Prostate gland (tissue), 2 donors: ENCODE data around the gene ALDH8A1. TPM values are rescaled to one million over a fixed set of nuclear protein-coding genes. Genes with fewer than 3 reads are reported as not detected.

ENCODE experiments used
- DNase-seq: peaks from one replicate; pipeline ENCODE4 v3.0.0-alpha.2; 2019; ENCODE audit warnings: low spot score
- H3K27ac ChIP-seq, 2 donors: fragments of 200-600 bp; sonication (generic); 2 replicates each; pipeline ENCODE4 v1.5.1; 2017 to 2019
- H3K27me3 ChIP-seq: fragments of 200-600 bp; sonication (generic); replicated peaks from 2 replicates; pipeline ENCODE4 v1.5.1; 2019; ENCODE audit not compliant: insufficient read depth
- H3K36me3 ChIP-seq, 2 donors: fragments of 200-600 bp; sonication (generic); 1 replicate in 1 of 2; 2 replicates in 1 of 2; pipeline versions ENCODE4 v1.5.1 to v1.8.1; 2017 to 2019
- H3K4me1 ChIP-seq: fragments of 200-600 bp; sonication (generic); replicated peaks from 2 replicates; pipeline ENCODE4 v1.5.1; 2019
- H3K4me3 ChIP-seq, 2 donors: fragments of 200-600 bp; sonication (generic); 2 replicates each; pipeline ENCODE4 v1.5.1; 2017 to 2019
- H3K9me3 ChIP-seq: fragments of 200-600 bp; sonication (generic); 2 replicates; pipeline ENCODE4 v1.5.1; 2017
- CTCF ChIP-seq, 4 experiments: fragments of 200-600 bp in 2 of 4; fragments of 450-650 bp in 2 of 4; sonication (generic) in 2 of 4; IDR thresholded peaks; 1 replicate in 3 of 4; 2 replicates in 1 of 4; pipeline ENCODE4 v1.5.1; 2016 to 2019; ENCODE audit warnings: antibody characterized with exemption in 4 of 4, mild to moderate bottlenecking in 2 of 4, moderate library complexity in 2 of 4
- POLR2A ChIP-seq: fragments of 450-650 bp; IDR thresholded peaks from one replicate; pipeline ENCODE4 v1.6.1; 2016; ENCODE audit warnings: antibody characterized with exemption, mild to moderate bottlenecking
- POLR2AphosphoS5 ChIP-seq: sonication (generic); formaldehyde crosslinking; IDR thresholded peaks from one replicate; pipeline ENCODE4 v1.6.1; 2017; ENCODE audit warnings: antibody characterized with exemption
- WGBS: methylation state at CpG from one replicate; pipeline ENCODE4 v1.1.5; 2018; 5-methylcytosine and 5-hydroxymethylcytosine counted together
- intact Hi-C: fragments of 100-400 bp; cut with DNase I; formaldehyde crosslinking; loops from one replicate; pipeline ENCODE4 v1.14.2; 2022
- total RNA-seq, 2 donors: library from RNA; depleted of rRNA; stranded (reverse); fragments of >200 nt; gene quantifications; one replicate each; pipeline ENCODE4 v1.1.0, GENCODE V29; 2016

Gene ALDH8A1
- total RNA-seq, 2 donors from 2014 or later = 7.6 TPM; not detected in 1

GRCh38 chr6:134892362-134892761, 57.5 kb downstream of the ALDH8A1 start:
- no peak for TF ChIP-seq CTCF (IDR thresholded peaks at IDR 0.05)
- Histone ChIP-seq H3K27ac (no peak overlapping the region), H3K9me3 (no peaks in the 10 kb centered on the region), H3K27me3 (no peaks in the 10 kb centered on the region), H3K4me1 (no peaks in the 10 kb centered on the region), H3K4me3 (no peak overlapping the region), H3K36me3 (no peaks in the 10 kb centered on the region)
- no peak for DNase-seq
- intact Hi-C loops = no loop called here

- intact Hi-C loops = no loop called here
- DNase-seq = no peak
- no peaks in the 10 kb centered on the region for H3K9me3 ChIP-seq
These were observed 58.3 kb downstream of the ALDH8A1 start for GRCh38 chr6:134891633-134892032.

GRCh38 chr6:134888316-134888715, 61.6 kb downstream of the ALDH8A1 start:
- Histone ChIP-seq H3K36me3 (no peaks in the 10 kb centered on the region), H3K27me3 (no peaks in the 10 kb centered on the region), H3K4me3 (no peak overlapping the region), H3K4me1 (no peaks in the 10 kb centered on the region), H3K9me3 (no peaks in the 10 kb centered on the region), H3K27ac (no peak overlapping the region)
- no peak for TF ChIP-seq POLR2A
- TF ChIP-seq CTCF (IDR thresholded peaks at IDR 0.05) = no peak
- TF ChIP-seq POLR2AphosphoS5 = no peak
- 73% methylated on average over 3 of the region's 3 CpGs for WGBS
- intact Hi-C loops = no loop called here
- DNase-seq = no peak

More at GRCh38 chr6:134891633-134892032, 58.3 kb downstream of the ALDH8A1 start:
- Histone ChIP-seq H3K27me3 (no peaks in the 10 kb centered on the region), H3K36me3 (no peaks in the 10 kb centered on the region), H3K4me1 (no peaks in the 10 kb centered on the region), H3K27ac (no peak overlapping the region), H3K4me3 (no peak overlapping the region)
- TF ChIP-seq POLR2AphosphoS5 (no peak), POLR2A (no peak), CTCF (IDR thresholded peaks at IDR 0.05) (no peak)

- Histone ChIP-seq H3K4me1 (no peaks in the 10 kb centered on the region), H3K27ac (no peak overlapping the region), H3K9me3 (no peaks in the 10 kb centered on the region), H3K27me3 (no peaks in the 10 kb centered on the region), H3K4me3 (no peak overlapping the region), H3K36me3 (no peaks in the 10 kb centered on the region)
- WGBS = 96% methylated on average over 3 of the region's 3 CpGs
- DNase-seq = no peak
- intact Hi-C loops = no loop called here
- no peak for TF ChIP-seq POLR2AphosphoS5
- no peak for TF ChIP-seq POLR2A
- no peak for TF ChIP-seq CTCF (IDR thresholded peaks at IDR 0.05)
These were observed 65.1 kb downstream of the ALDH8A1 start for GRCh38 chr6:134884752-134885151.

- no peaks in the 10 kb centered on the region for H3K27me3 ChIP-seq
- DNase-seq = no peak
- H3K9me3 ChIP-seq = no peaks in the 10 kb centered on the region
- no peak overlapping the region for H3K27ac ChIP-seq
- H3K36me3 ChIP-seq = no peaks in the 10 kb centered on the region
- no peaks in the 10 kb centered on the region for H3K4me1 ChIP-seq
- 51% methylated on average over 1 of the region's 1 CpG for WGBS
- intact Hi-C loops = loop anchor here (2.0 kb wide), 1 partner anchor 711 kb away; no protein-coding TSS in a partner anchor
- no peak overlapping the region for H3K4me3 ChIP-seq
- no peak for TF ChIP-seq POLR2A
- no peak for TF ChIP-seq CTCF (IDR thresholded peaks at IDR 0.05)
- no peak for TF ChIP-seq POLR2AphosphoS5
These were observed 66.6 kb downstream of the ALDH8A1 start for GRCh38 chr6:134883314-134883713.
